Ovary (tissue), 9 donors: ENCODE data around the gene LRRC8E. TPM values are rescaled to one million over a fixed set of nuclear protein-coding genes. Genes with fewer than 3 reads are reported as not detected.

Source experiments
- DNase-seq, 5 donors: peaks; one replicate each; pipeline ENCODE4 v3.0.0-alpha.2; 2019 to 2020
- H3K27ac ChIP-seq, 2 donors: fragments of 200-600 bp; one replicate each; pipeline versions ENCODE4 v1.5.1 to v1.8.0; 2019 to 2022
- H3K27me3 ChIP-seq: fragments of 200-600 bp; one replicate; pipeline ENCODE4 v1.8.0; 2022
- H3K36me3 ChIP-seq: fragments of 200-600 bp; sonication (generic); one replicate; pipeline ENCODE4 v1.5.1; 2019
- H3K4me1 ChIP-seq: one replicate; pipeline ENCODE4 v1.8.1; 2013; ENCODE audit warnings: mild to moderate bottlenecking, moderate library complexity; ENCODE audit not compliant: insufficient read depth
- H3K4me3 ChIP-seq: fragments of 200-600 bp; sonication (generic); one replicate; pipeline ENCODE4 v1.5.1; 2017
- H3K9me3 ChIP-seq, 2 donors: fragments of 200-600 bp in 1 of 2; sonication (generic) in 1 of 2; one replicate each; pipeline versions ENCODE4 v1.5.1 to v1.8.1; 2013 to 2019; ENCODE audit warnings: mild to moderate bottlenecking in 1 of 2, moderate library complexity in 1 of 2
- EP300 ChIP-seq: sonication (generic); formaldehyde crosslinking; IDR thresholded peaks from one replicate; pipeline ENCODE4 v1.6.1; 2017; ENCODE audit warnings: antibody characterized with exemption
- POLR2A ChIP-seq: fragments of 450-650 bp; IDR thresholded peaks from one replicate; pipeline ENCODE4 v1.6.1; 2017; ENCODE audit warnings: antibody characterized with exemption, mild to moderate bottlenecking, moderate library complexity
- WGBS, 3 donors: extraction: QIAGEN DNeasy Blood & Tissue Kit in 1 of 3; methylation state at CpG; one replicate each; pipeline versions ENCODE4 v1.1.5 to v1.1.7; 2013 to 2017; 5-methylcytosine and 5-hydroxymethylcytosine counted together
- intact Hi-C, 4 donors: fragments of 100-400 bp; cut with DNase I; formaldehyde crosslinking; loops; one replicate each; pipeline versions ENCODE4 v1.11.0 to v1.15.1; 2022 to 2023
- polyA plus RNA-seq, 2 donors: library from polyadenylated mRNA; stranded (reverse); fragments of 200-250 nt in 1 of 2; fragments of 350-450 nt in 1 of 2; fragmentation: Illumina TruSeq in 1 of 2; extraction: RNeasy Lipid Tissue Mini Kit (QIAGEN cat#74804) in 1 of 2; gene quantifications; one replicate each; pipeline ENCODE4 v1.2.3, GENCODE V29; 2013 to 2014
- total RNA-seq, 7 donors: library from RNA; depleted of rRNA in 2 of 7; stranded (reverse); fragments of >200 nt in 2 of 7; fragmentation: NEBNext Ultra II Directional in 3 of 7; extraction: Animal tissue kit (Norgen Biotek cat#: 25700) in 3 of 7; gene quantifications; one replicate each; pipeline versions ENCODE4 v1.1.0 to v1.2.4, GENCODE V29; 2016 to 2023
- TF ChIP-seq, protein P1 (sequence below), 3 donors: fragments of 450-650 bp in 2 of 3; fragments of 200-600 bp in 1 of 3; IDR thresholded peaks; one replicate each; pipeline versions ENCODE4 v1.5.1 to v1.8.0; 2016 to 2022; ENCODE audit warnings: antibody characterized with exemption in 3 of 3, mild to moderate bottlenecking in 1 of 3
- donor health status: DM: no; HTN: no; CAD: no; lungs with moderate emphysema.
- donor health status: DM: no; HTN: no; CAD: no.
- donor health status: Bipolar disorder and iron deficiency.
- donor health status: DM: yes; HTN: yes; CAD: no.
- donor health status: DM: no; HTN: no; CAD: no.
- donor health status: DM: yes; HTN: yes; CAD: no.

LRRC8E gene
- total and polyA plus RNA-seq, 9 donors: 0.10 to 2.1 (median 0.72) TPM; not detected in 2

DNA sequence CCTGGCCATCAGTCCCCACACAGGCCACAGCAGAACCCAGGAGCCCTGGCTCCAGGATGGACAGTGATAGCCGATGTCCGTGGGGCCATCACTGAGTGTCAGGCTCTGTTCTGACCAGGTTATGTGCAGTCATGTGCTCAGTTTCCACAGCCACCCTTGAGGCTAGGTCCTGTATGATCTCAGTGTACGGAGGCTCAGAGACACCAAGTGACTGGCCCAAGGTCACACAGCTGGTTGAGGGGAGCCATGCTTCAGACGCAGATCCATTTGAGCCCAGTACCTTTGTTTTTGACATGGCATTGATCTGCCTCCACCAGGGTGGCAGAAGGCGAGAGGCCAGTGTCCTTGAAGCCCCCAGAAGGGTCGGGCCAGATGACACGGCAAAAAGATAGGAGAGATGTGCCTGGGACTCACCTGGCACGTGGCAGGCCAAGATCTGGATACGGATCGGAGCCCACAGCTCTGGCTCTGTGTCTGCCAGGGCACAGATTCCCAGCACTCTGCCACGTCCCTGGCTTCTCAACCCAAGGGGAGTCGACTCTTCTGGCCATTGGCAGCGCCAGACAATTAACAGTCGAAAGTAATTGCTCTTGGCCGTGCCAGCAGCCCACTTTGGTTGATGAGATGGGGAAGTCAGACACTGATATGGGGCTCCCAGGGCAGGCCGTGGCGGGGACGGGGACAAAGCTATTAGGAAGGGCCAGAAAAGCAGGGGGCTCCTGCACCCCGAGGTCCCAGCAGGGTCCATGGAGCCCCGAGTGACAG lies 42.7 kb upstream of the LRRC8E start:
- WGBS, 3 donors: 89 to 93% (median 93%) methylated on average over 17 to 20 of the region's 20 CpGs
- Histone ChIP-seq H3K36me3 (no peaks in the 10 kb centered on the region), H3K4me3 (no peak overlapping the region), H3K27me3 (no peaks in the 10 kb centered on the region), H3K4me1 (peaks cover 8% of the 10 kb centered on the region), H3K9me3 (no peaks in the 10 kb centered on the region), H3K27ac (no peak overlapping the region)
- intact Hi-C loops: no loop called here
- TF ChIP-seq EP300 (no peak), POLR2A (no peak)
- TF ChIP-seq, protein P1, sequence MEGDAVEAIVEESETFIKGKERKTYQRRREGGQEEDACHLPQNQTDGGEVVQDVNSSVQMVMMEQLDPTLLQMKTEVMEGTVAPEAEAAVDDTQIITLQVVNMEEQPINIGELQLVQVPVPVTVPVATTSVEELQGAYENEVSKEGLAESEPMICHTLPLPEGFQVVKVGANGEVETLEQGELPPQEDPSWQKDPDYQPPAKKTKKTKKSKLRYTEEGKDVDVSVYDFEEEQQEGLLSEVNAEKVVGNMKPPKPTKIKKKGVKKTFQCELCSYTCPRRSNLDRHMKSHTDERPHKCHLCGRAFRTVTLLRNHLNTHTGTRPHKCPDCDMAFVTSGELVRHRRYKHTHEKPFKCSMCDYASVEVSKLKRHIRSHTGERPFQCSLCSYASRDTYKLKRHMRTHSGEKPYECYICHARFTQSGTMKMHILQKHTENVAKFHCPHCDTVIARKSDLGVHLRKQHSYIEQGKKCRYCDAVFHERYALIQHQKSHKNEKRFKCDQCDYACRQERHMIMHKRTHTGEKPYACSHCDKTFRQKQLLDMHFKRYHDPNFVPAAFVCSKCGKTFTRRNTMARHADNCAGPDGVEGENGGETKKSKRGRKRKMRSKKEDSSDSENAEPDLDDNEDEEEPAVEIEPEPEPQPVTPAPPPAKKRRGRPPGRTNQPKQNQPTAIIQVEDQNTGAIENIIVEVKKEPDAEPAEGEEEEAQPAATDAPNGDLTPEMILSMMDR (IDR thresholded peaks at IDR 0.05): no peak
- DNase-seq: no peak

DNA sequence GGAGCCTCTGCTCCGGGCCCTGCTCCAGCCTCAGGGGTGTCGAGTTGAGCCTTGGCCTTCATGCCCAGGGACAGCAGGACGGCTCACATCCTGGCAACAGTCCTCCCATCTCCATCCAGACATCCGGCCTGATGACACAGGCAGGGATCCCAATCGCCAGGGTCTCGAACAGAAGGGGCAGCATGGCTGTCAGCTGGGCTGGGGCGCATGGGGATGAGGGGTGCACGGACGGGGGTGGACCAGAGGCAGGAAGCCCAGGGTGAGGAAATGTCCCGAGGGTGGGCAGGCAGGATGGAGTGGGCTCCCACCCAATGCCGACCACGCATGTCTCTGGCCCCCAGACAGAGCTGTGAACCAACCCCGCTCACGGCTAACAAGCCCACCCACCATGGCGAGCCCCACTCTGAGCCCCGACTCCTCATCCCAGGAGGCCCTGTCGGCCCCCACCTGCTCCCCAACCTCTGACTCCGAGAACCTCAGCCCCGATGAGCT lies 42.1 kb upstream of the LRRC8E start:
- intact Hi-C loops: no loop called here
- no peak overlapping the region for H3K4me3 ChIP-seq
- peaks cover 10% of the 10 kb centered on the region for H3K4me1 ChIP-seq
- no peak overlapping the region for H3K27ac ChIP-seq
- H3K36me3 ChIP-seq: no peaks in the 10 kb centered on the region
- WGBS, 3 donors: 91 to 93% (median 91%) methylated on average over 18 to 19 of the region's 19 CpGs
- DNase-seq: no peak
- TF ChIP-seq, protein P1 (IDR thresholded peaks at IDR 0.05): no peak
- no peak for TF ChIP-seq EP300
- TF ChIP-seq POLR2A: no peak
- no peaks in the 10 kb centered on the region for H3K27me3 ChIP-seq
- no peaks in the 10 kb centered on the region for H3K9me3 ChIP-seq

DNA sequence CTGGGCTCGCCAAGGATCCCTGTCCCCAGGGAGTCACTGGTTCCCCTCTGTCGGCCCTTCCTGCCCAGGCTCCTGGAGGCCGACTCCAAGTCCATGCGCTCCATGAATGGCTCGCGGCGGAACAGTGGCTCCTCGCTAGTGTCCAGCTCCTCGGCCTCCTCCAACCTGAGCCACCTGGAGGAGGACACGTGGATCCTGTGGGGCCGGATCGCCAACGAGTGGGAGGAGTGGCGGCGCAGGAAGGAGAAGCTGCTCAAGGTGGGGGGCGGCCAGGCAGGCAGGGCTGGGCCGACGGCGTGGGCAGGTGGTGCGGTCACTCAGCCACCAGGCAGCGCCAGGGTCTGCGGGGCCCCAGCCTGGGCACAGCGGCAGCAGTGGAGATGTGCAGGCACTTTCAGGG lies 40.6 kb upstream of the LRRC8E start:
- Histone ChIP-seq H3K27me3 (no peaks in the 10 kb centered on the region), H3K9me3 (no peaks in the 10 kb centered on the region), H3K4me3 (no peak overlapping the region), H3K4me1 (peaks cover 10% of the 10 kb centered on the region), H3K36me3 (no peaks in the 10 kb centered on the region), H3K27ac (no peak overlapping the region)
- intact Hi-C loops: no loop called here
- TF ChIP-seq POLR2A (no peak), EP300 (no peak)
- TF ChIP-seq, protein P1 (IDR thresholded peaks at IDR 0.05): no peak
- 89 to 94% (median 92%) methylated on average over 23 of the region's 23 CpGs for WGBS, 3 donors
- peak in 1 of 5 donors; percentile 17 for DNase-seq

DNA sequence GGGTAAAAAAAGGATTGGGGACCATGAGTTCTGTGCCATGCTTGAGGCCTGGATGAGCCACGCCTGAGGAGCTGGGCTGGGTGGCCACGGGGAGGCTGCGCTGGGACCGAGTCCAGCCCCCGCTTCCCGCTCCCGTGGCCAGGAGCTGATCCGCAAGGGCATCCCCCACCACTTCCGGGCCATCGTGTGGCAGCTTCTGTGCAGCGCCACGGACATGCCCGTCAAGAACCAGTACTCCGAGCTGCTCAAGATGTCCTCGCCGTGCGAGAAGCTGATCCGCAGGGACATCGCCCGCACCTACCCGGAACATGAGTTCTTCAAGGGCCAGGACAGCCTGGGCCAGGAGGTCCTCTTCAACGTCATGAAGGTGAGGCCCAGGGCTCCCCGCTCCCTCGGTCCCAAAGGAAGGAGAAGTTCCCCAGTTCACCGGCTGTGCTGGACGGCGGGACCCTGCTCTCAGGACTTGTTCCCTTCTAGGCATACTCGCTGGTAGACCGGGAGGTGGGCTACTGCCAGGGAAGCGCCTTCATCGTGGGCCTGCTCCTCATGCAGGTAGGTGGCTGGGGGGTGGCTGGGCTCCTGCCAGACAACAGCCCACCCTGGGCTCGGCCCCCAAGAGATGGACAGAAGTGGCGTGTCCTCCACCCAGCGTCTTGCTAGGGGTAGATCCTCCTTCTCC lies 39.4 kb upstream of the LRRC8E start:
- Histone ChIP-seq H3K27me3 (no peaks in the 10 kb centered on the region), H3K9me3 (no peaks in the 10 kb centered on the region), H3K4me1 (peaks cover 15% of the 10 kb centered on the region), H3K27ac (no peak overlapping the region), H3K4me3 (no peak overlapping the region), H3K36me3 (no peaks in the 10 kb centered on the region)
- intact Hi-C loops: no loop called here
- TF ChIP-seq EP300 (no peak), POLR2A (no peak)
- TF ChIP-seq, protein P1 (IDR thresholded peaks at IDR 0.05): no peak
- DNase-seq: peak in 1 of 5 donors; percentile 17
- WGBS, 3 donors: 93 to 96% (median 93%) methylated on average over 34 of the region's 34 CpGs
